ENCODE results near the gene FBXO5.
A peak's percentile ranks its signal among the peaks of the same experiment; 100 is the strongest.
"Not testable (repeated sequence)": the region's sequence is repeated elsewhere in the genome, so short reads cannot be mapped to it uniquely, and the experiment has no call there.

Gene FBXO5

GRCh38 chr6:153002613-153003365 lies 19.9 kb upstream of the FBXO5 start, which contains the start of gene MTRF1L:
Gene MTRF1L, minus strand, starts transcription at chr6:153002709. Its CDS starts 24 bp downstream, at chr6:153002685.
- peak; percentile 92 for ATAC-seq
- Mint-ChIP-seq H3K27me3 (no peaks in the 10 kb centered on the region), H3K4me3 (peak within 1 kb of the TSS; percentile 94 to 100), H3K4me1 (peaks cover 31% of the 10 kb centered on the region), H3K27ac (peak within 1 kb of the TSS; percentile 95 to 98), H3K9me3 (peaks cover 4 to 7% of the 10 kb centered on the region in 2 donors)
- DNase-seq, result peak; percentile 82 to 92

- Mint-ChIP-seq H3K9me3 (peaks cover 4 to 7% of the 10 kb centered on the region in 2 donors), H3K27ac (peak overlapping the region; percentile 92 to 98), H3K27me3 (no peaks in the 10 kb centered on the region), H3K4me3 (peak overlapping the region; percentile 94 to 100), H3K4me1 (peaks cover 37% of the 10 kb centered on the region)
- ATAC-seq, result peak; percentile 41
- DNase-seq, result no peak
These were observed 19.1 kb upstream of the FBXO5 start for GRCh38 chr6:153001767-153002612.

- ATAC-seq, H3K9me3 Mint-ChIP-seq, H3K27ac Mint-ChIP-seq, H3K27me3 Mint-ChIP-seq, DNase-seq: not testable (repeated sequence)
- peaks cover 46% of the 10 kb centered on the region for H3K4me1 Mint-ChIP-seq
- H3K4me3 Mint-ChIP-seq, result peak overlapping the region; percentile 94 to 100
These were observed 17.9 kb upstream of the FBXO5 start for GRCh38 chr6:153000790-153001189.

- ATAC-seq (no peak), DNase-seq (no peak)
- peaks cover 4 to 7% of the 10 kb centered on the region in 2 donors for H3K9me3 Mint-ChIP-seq
- no peak overlapping the region for H3K27ac Mint-ChIP-seq
- peaks cover 46% of the 10 kb centered on the region for H3K4me1 Mint-ChIP-seq
- no peaks in the 10 kb centered on the region for H3K27me3 Mint-ChIP-seq
- H3K4me3 Mint-ChIP-seq, result peak overlapping the region; percentile 52 to 63
These were observed 17.4 kb upstream of the FBXO5 start for GRCh38 chr6:153000243-153000642.

- Mint-ChIP-seq H3K4me3 (peak overlapping the region; percentile 36 to 63), H3K4me1 (peaks cover 46% of the 10 kb centered on the region), H3K27ac (peak overlapping the region in 1 of 2 donors; percentile 38)
- not testable (repeated sequence) for DNase-seq, ATAC-seq, H3K27me3 Mint-ChIP-seq, H3K9me3 Mint-ChIP-seq
These were observed 16.7 kb upstream of the FBXO5 start for GRCh38 chr6:152999538-152999937.

GRCh38 chr6:152993847-152994246 lies 11.0 kb upstream of the FBXO5 start:
- Mint-ChIP-seq H3K27ac (peak overlapping the region in 1 of 2 donors; percentile 52), H3K9me3 (no peaks in the 10 kb centered on the region), H3K4me1 (peaks cover 23% of the 10 kb centered on the region), H3K4me3 (no peak overlapping the region), H3K27me3 (no peaks in the 10 kb centered on the region)
- no peak for DNase-seq
- ATAC-seq, result no peak

GRCh38 chr6:152993431-152993830 lies 10.6 kb upstream of the FBXO5 start:
- no peaks in the 10 kb centered on the region for H3K27me3 Mint-ChIP-seq
- ATAC-seq, result no peak
- no peak overlapping the region for H3K27ac Mint-ChIP-seq
- no peaks in the 10 kb centered on the region for H3K9me3 Mint-ChIP-seq
- H3K4me1 Mint-ChIP-seq, result peaks cover 22% of the 10 kb centered on the region
- H3K4me3 Mint-ChIP-seq, result no peak overlapping the region
- no peak for DNase-seq

- Mint-ChIP-seq H3K27ac (peak overlapping the region in 1 of 2 donors; percentile 86), H3K4me1 (peaks cover 21% of the 10 kb centered on the region), H3K27me3 (no peaks in the 10 kb centered on the region), H3K9me3 (no peaks in the 10 kb centered on the region), H3K4me3 (no peak overlapping the region)
- DNase-seq, result no peak
- ATAC-seq, result no peak
These were observed 4.1 kb upstream of the FBXO5 start for GRCh38 chr6:152986978-152987377.

- peak overlapping the region in 1 of 2 donors; percentile 42 for H3K27ac Mint-ChIP-seq
- H3K27me3 Mint-ChIP-seq, H3K9me3 Mint-ChIP-seq, ATAC-seq, DNase-seq: not testable (repeated sequence)
- peak overlapping the region; percentile 45 to 88 for H3K4me3 Mint-ChIP-seq
- peaks cover 32% of the 10 kb centered on the region for H3K4me1 Mint-ChIP-seq
These were observed 2.5 kb upstream of the FBXO5 start for GRCh38 chr6:152985300-152985699.

- Mint-ChIP-seq H3K9me3 (no peaks in the 10 kb centered on the region), H3K27me3 (no peaks in the 10 kb centered on the region), H3K4me3 (peak overlapping the region; percentile 88), H3K4me1 (peaks cover 37% of the 10 kb centered on the region), H3K27ac (peak overlapping the region; percentile 95 to 98)
- ATAC-seq (no peak), DNase-seq (no peak)
These were observed 1.7 kb upstream of the FBXO5 start for GRCh38 chr6:152984513-152984872.

GRCh38 chr6:152983637-152984512 lies 1.0 kb upstream of the FBXO5 start:
- DNase-seq (peak; percentile 71 to 83), ATAC-seq (peak; percentile 55)
- Mint-ChIP-seq H3K27me3 (no peaks in the 10 kb centered on the region), H3K4me1 (peaks cover 37% of the 10 kb centered on the region), H3K9me3 (no peaks in the 10 kb centered on the region), H3K4me3 (peak overlapping the region; percentile 88), H3K27ac (peak overlapping the region; percentile 95 to 98)

GRCh38 chr6:152981989-152982903 lies 595 bp downstream of the FBXO5 start:
- H3K9me3 Mint-ChIP-seq, result no peaks in the 10 kb centered on the region
- ATAC-seq (peak; percentile 0), DNase-seq (peak; percentile 31 to 37)
- H3K27ac Mint-ChIP-seq, result peak overlapping the region; percentile 61 to 95
- peak overlapping the region; percentile 88 for H3K4me3 Mint-ChIP-seq
- H3K4me1 Mint-ChIP-seq, result peaks cover 36% of the 10 kb centered on the region
- no peaks in the 10 kb centered on the region for H3K27me3 Mint-ChIP-seq

- ATAC-seq (no peak), DNase-seq (no peak)
- H3K4me3 Mint-ChIP-seq, result peak overlapping the region; percentile 65 to 88
- H3K27ac Mint-ChIP-seq, result peak overlapping the region; percentile 52 to 59
- peaks cover 40% of the 10 kb centered on the region for H3K4me1 Mint-ChIP-seq
- H3K9me3 Mint-ChIP-seq, result no peaks in the 10 kb centered on the region
- no peaks in the 10 kb centered on the region for H3K27me3 Mint-ChIP-seq
These were observed 1.6 kb downstream of the FBXO5 start for GRCh38 chr6:152981219-152981618.

- Mint-ChIP-seq H3K27me3 (no peaks in the 10 kb centered on the region), H3K4me3 (peak overlapping the region; percentile 65 to 88), H3K4me1 (peaks cover 45% of the 10 kb centered on the region), H3K27ac (peak overlapping the region in 1 of 2 donors; percentile 84), H3K9me3 (no peaks in the 10 kb centered on the region)
- ATAC-seq (no peak), DNase-seq (no peak)
These were observed 2.2 kb downstream of the FBXO5 start for GRCh38 chr6:152980656-152981055.
